ENCODE data around the gene PLCH2.

DNA sequence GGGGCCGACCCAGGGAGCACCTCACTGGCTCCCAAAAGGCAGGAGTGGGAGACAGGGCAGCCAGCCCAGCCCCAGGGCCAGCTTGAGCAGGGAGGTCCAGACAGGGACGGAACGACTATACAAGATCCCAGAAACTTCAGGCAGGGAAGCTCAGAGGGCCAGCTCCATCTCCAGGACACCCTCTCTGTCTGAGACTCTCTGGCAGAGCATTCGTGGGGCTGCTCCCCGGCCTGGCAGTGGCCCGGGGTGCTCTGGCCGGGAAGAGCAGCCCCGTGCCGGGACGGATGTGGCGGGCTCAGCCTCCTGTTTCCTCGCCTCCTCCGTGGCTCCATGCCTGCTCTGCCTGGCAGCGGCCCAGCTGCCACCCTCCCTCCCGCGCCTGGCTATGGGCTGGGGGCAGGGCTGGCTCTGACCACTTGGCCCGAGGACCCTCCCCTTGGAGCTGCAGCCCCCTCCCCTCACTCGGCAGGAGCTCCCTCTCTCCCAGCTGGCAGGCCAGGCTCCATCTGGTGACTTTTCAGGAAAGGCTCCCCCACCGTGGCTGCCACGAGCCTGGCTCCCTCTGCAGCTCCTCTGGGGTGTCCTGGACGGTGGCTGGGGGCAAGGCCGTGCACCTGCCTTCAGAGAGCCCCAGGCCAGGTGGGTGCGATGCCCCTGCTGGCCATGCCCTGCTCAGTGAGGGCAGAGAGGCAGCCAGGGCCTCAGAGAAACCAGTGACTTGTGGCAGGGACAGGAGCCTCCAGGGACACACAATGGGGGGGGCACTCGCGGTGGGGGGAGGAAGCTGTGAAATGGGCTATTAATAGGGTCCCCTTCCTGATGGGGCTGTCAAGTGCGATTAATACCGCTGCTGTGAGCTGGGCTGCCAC, 5.6 kb upstream of the PLCH2 start:
- TF ChIP-seq CTCF (IDR thresholded peaks at IDR 0.05; ENCODE audit: low read depth, low read length, poor library complexity, severe bottlenecking) (no peak), EZH2phosphoT487 (IDR thresholded peaks at IDR 0.05; ENCODE audit: borderline replicate concordance, low read length) (no peak)

Measured in DOHH2 (cell line).